ENCODE measurements around the gene RSPH1. TPM values are rescaled to one million over a fixed set of nuclear protein-coding genes. Genes with fewer than 3 reads are reported as not detected.

RSPH1 gene
- 0.31 TPM in 1 of 2 replicates, not detected in the other for total RNA-seq (2021)
- long read RNA-seq: 0 reads

GRCh38 chr21:42496120-42496838, at the start of gene RSPH1:
Gene RSPH1 (minus strand): TSS chr21:42496224. CDS start chr21:42496186, 38 bp downstream.
- no peak within 1 kb of the TSS for H2AK5ac ChIP-seq (ENCODE audit: insufficient read length, low read length)
- peaks cover 12% of the 10 kb centered on the region for H3K23me2 ChIP-seq (ENCODE audit: insufficient read length, low read depth, low read length, poor library complexity, severe bottlenecking)
- no peak within 1 kb of the TSS for H3K56ac ChIP-seq (ENCODE audit: insufficient read length, low read depth, low read length)
- DNase-seq: peak; percentile 100
- Mint-ChIP-seq H3K9me3 (no peaks in the 10 kb centered on the region), H3K4me3 (peak within 1 kb of the TSS; percentile 83 to 91), H3K36me3 (ENCODE audit: insufficient read depth in 1 of 3, low read depth in 3 of 3) (no peaks in the 10 kb centered on the region), H3K27ac (peak within 1 kb of the TSS; percentile 60 to 96 (median 73)), H3K4me1 (peaks cover 21 to 29% of the 10 kb centered on the region in 2 experiments), H3K27me3 (ENCODE audit: low read depth) (peaks cover 8% of the 10 kb centered on the region)
- H2AFZ ChIP-seq (ENCODE audit: low read length): no peak within 1 kb of the TSS
- H3K23ac ChIP-seq (ENCODE audit: insufficient read length, low read depth, low read length): no peak within 1 kb of the TSS
- H3K79me1 ChIP-seq (ENCODE audit: insufficient read depth, low read depth, low read length, poor library complexity, severe bottlenecking): no peaks in the 10 kb centered on the region
- no CpG with 5 or more reads among the region's 58 CpGs for WGBS (ENCODE audit: extremely low coverage, insufficient read length, low lambda C conversion rate)
- no peak within 1 kb of the TSS for H2BK15ac ChIP-seq (ENCODE audit: low read depth, low read length)
- no peak within 1 kb of the TSS for H3K27ac ChIP-seq (ENCODE audit: insufficient read length, low read depth, low read length)
- H3K4ac ChIP-seq (ENCODE audit: low read depth, low read length): no peak within 1 kb of the TSS
- no peaks in the 10 kb centered on the region for H3K9me3 ChIP-seq (ENCODE audit: control insufficient read depth, low read depth, low read length)
- peak within 1 kb of the TSS; percentile 28 for H2BK12ac ChIP-seq (ENCODE audit: insufficient read length, low read depth, low read length)
- H4K20me1 ChIP-seq (ENCODE audit: control insufficient read depth, insufficient read depth, insufficient read length): no peaks in the 10 kb centered on the region
- H4K8ac ChIP-seq (replicated peaks; ENCODE audit: insufficient read length, low read depth, low read length): peak within 1 kb of the TSS; percentile 47
- H3K18ac ChIP-seq (ENCODE audit: insufficient read length, low read depth, low read length): peak within 1 kb of the TSS; percentile 66
- peak within 1 kb of the TSS; percentile 77 for H3K9ac ChIP-seq (ENCODE audit: extremely low read depth, insufficient read length, low read length)
- no peaks in the 10 kb centered on the region; the same call in 1 of the 2 replicates for H3K4me1 ChIP-seq (ENCODE audit: insufficient read depth, low read length)
- H3K4me2 ChIP-seq (ENCODE audit: insufficient read depth, insufficient read length, low read length): peak within 1 kb of the TSS; percentile 96
- H2BK120ac ChIP-seq (ENCODE audit: low read depth, low read length, poor library complexity, severe bottlenecking): no peak within 1 kb of the TSS
- no peak within 1 kb of the TSS for H3T11ph ChIP-seq (ENCODE audit: low read length)
- TF ChIP-seq CTCF (conservative IDR thresholded peaks at IDR 0.05): no peak
- no peak within 1 kb of the TSS for H4K91ac ChIP-seq (ENCODE audit: insufficient read length, low read depth, low read length)
- H3K14ac ChIP-seq (ENCODE audit: insufficient read depth, low read length): peak within 1 kb of the TSS; percentile 72
- no peak within 1 kb of the TSS for H4K5ac ChIP-seq (ENCODE audit: insufficient read length, low read depth, low read length)
- no peaks in the 10 kb centered on the region for H3K27me3 ChIP-seq (ENCODE audit: insufficient read depth, low read length)
- no peaks in the 10 kb centered on the region for H3K79me2 ChIP-seq (ENCODE audit: insufficient read depth, low read length)
- H2BK5ac ChIP-seq (ENCODE audit: insufficient read length, low read length): no peak within 1 kb of the TSS
- no peak within 1 kb of the TSS for H2BK20ac ChIP-seq (ENCODE audit: low read depth, low read length, poor library complexity, severe bottlenecking)

Data from H9 (cell line).